ENCODE data around the gene TRIM42.

Gene TRIM42

GRCh38 chr3:140677764-140678163 is at the start of gene TRIM42:
Gene TRIM42, plus strand, starts transcription at chr3:140678064. Its CDS starts 166 bp downstream, at chr3:140678230.
- DNase-seq (ENCODE audit: low read depth), result no peak

GRCh38 chr3:140628606-140629005 is 49.3 kb upstream of the TRIM42 start:
- DNase-seq (ENCODE audit: low read depth), result no peak

- DNase-seq (ENCODE audit: low read depth), result peak; percentile 97
These were observed 48.3 kb upstream of the TRIM42 start for GRCh38 chr3:140629357-140630137.

- no peak for DNase-seq (ENCODE audit: low read depth)
These were observed 47.5 kb upstream of the TRIM42 start for GRCh38 chr3:140630366-140630765.

- DNase-seq (ENCODE audit: low read depth), result no peak
These were observed 47.0 kb upstream of the TRIM42 start for GRCh38 chr3:140630866-140631265.

GRCh38 chr3:140635276-140635675 is 42.6 kb upstream of the TRIM42 start:
- DNase-seq (ENCODE audit: low read depth), result no peak

GRCh38 chr3:140636406-140637138 is 41.3 kb upstream of the TRIM42 start:
- DNase-seq (ENCODE audit: low read depth), result no peak

- no peak for DNase-seq (ENCODE audit: low read depth)
These were observed 26.6 kb upstream of the TRIM42 start for GRCh38 chr3:140651287-140651686.

GRCh38 chr3:140655678-140656077 is 22.2 kb upstream of the TRIM42 start:
- no peak for DNase-seq (ENCODE audit: low read depth)

GRCh38 chr3:140664111-140664510 is 13.8 kb upstream of the TRIM42 start:
- no peak for DNase-seq (ENCODE audit: low read depth)

GRCh38 chr3:140682586-140682985 is 4.7 kb downstream of the TRIM42 start:
- DNase-seq (ENCODE audit: low read depth), result no peak

- DNase-seq (ENCODE audit: low read depth), result no peak
These were observed 8.3 kb downstream of the TRIM42 start for GRCh38 chr3:140686128-140686527.

GRCh38 chr3:140686948-140687347 is 9.1 kb downstream of the TRIM42 start:
- no peak for DNase-seq (ENCODE audit: low read depth)

GRCh38 chr3:140695361-140696061 is 17.6 kb downstream of the TRIM42 start:
- DNase-seq (ENCODE audit: low read depth), result no peak

- no peak for DNase-seq (ENCODE audit: low read depth)
These were observed 21.8 kb downstream of the TRIM42 start for GRCh38 chr3:140699516-140700231.

- no peak for DNase-seq (ENCODE audit: low read depth)
These were observed 24.4 kb downstream of the TRIM42 start for GRCh38 chr3:140702281-140702680.

- DNase-seq (ENCODE audit: low read depth), result no peak
These were observed 25.6 kb downstream of the TRIM42 start for GRCh38 chr3:140703496-140703895.

- no peak for DNase-seq (ENCODE audit: low read depth)
These were observed 26.9 kb downstream of the TRIM42 start for GRCh38 chr3:140704733-140705132.

- DNase-seq (ENCODE audit: low read depth), result no peak
These were observed 28.1 kb downstream of the TRIM42 start for GRCh38 chr3:140705954-140706353.

GRCh38 chr3:140706360-140706759 is 28.5 kb downstream of the TRIM42 start:
- no peak for DNase-seq (ENCODE audit: low read depth)

GRCh38 chr3:140708815-140709214 is 31.0 kb downstream of the TRIM42 start:
- DNase-seq (ENCODE audit: low read depth), result no peak

GRCh38 chr3:140709751-140710150 is 31.9 kb downstream of the TRIM42 start:
- no peak for DNase-seq (ENCODE audit: low read depth)

Measured in non-pigmented ciliary epithelial cell (primary cell).